CD1c-positive myeloid dendritic cell (primary cell): ENCODE measurements around the gene MAGI2.

Experiments
- DNase-seq: peaks from one replicate; pipeline ENCODE4 v3.0.0-alpha.2; 2016; ENCODE audit errors: extremely low spot score

MAGI2 gene

GRCh38 chr7:78148166-78148894 lies 1305.1 kb downstream of the MAGI2 start:
- no peak for DNase-seq

GRCh38 chr7:78146546-78146945 lies 1306.9 kb downstream of the MAGI2 start:
- DNase-seq: no peak

- no peak for DNase-seq
Observed at GRCh38 chr7:78143661-78144060, 1309.8 kb downstream of the MAGI2 start.

GRCh38 chr7:78141522-78142281 lies 1311.8 kb downstream of the MAGI2 start:
- DNase-seq: no peak

- DNase-seq: no peak
Observed at GRCh38 chr7:78140109-78140508, 1313.4 kb downstream of the MAGI2 start.

GRCh38 chr7:78139335-78139734 lies 1314.1 kb downstream of the MAGI2 start:
- DNase-seq: no peak

- DNase-seq: no peak
Observed at GRCh38 chr7:78134774-78135173, 1318.7 kb downstream of the MAGI2 start.

- DNase-seq: no peak
Observed at GRCh38 chr7:78134256-78134655, 1319.2 kb downstream of the MAGI2 start.

GRCh38 chr7:78130446-78131215 lies 1322.8 kb downstream of the MAGI2 start:
- no peak for DNase-seq

- no peak for DNase-seq
Observed at GRCh38 chr7:78129865-78130264, 1323.6 kb downstream of the MAGI2 start.

GRCh38 chr7:78127009-78127408 lies 1326.5 kb downstream of the MAGI2 start:
- DNase-seq: no peak

- no peak for DNase-seq
Observed at GRCh38 chr7:78125884-78126283, 1327.6 kb downstream of the MAGI2 start.

GRCh38 chr7:78124216-78124615 lies 1329.3 kb downstream of the MAGI2 start:
- DNase-seq: no peak

- DNase-seq: no peak
Observed at GRCh38 chr7:78121888-78122287, 1331.6 kb downstream of the MAGI2 start.

- DNase-seq: no peak
Observed at GRCh38 chr7:78118470-78118869, 1335.0 kb downstream of the MAGI2 start.

- no peak for DNase-seq
Observed at GRCh38 chr7:78115876-78116275, 1337.6 kb downstream of the MAGI2 start.

- no peak for DNase-seq
Observed at GRCh38 chr7:78114993-78115392, 1338.5 kb downstream of the MAGI2 start.

- no peak for DNase-seq
Observed at GRCh38 chr7:78112488-78112887, 1341.0 kb downstream of the MAGI2 start.

- DNase-seq: no peak
Observed at GRCh38 chr7:78111386-78111785, 1342.1 kb downstream of the MAGI2 start.

GRCh38 chr7:78103475-78103874 lies 1350.0 kb downstream of the MAGI2 start:
- DNase-seq: no peak

GRCh38 chr7:78101076-78101475 lies 1352.4 kb downstream of the MAGI2 start:
- DNase-seq: no peak

- no peak for DNase-seq
Observed at GRCh38 chr7:78099715-78100394, 1353.6 kb downstream of the MAGI2 start.
